Erythroblast (primary cell): ENCODE results near the gene KCNMA1.

ENCODE experiments used
- DNase-seq, 2 experiments: peaks; one replicate each; lab custom pipeline; 2025; lab: John Stamatoyannopoulos, UW
- GATA1 ChIP-seq: IDR thresholded peaks from 2 replicates; pipeline ENCODE4 v1.6.1; 2011; ENCODE audit warnings: low read depth, mild to moderate bottlenecking, control low read depth, low read length, moderate library complexity
- POLR2A ChIP-seq: IDR thresholded peaks from 2 replicates; pipeline ENCODE4 v1.6.1; 2011; ENCODE audit warnings: mild to moderate bottlenecking, low read length

The KCNMA1 gene

DNA sequence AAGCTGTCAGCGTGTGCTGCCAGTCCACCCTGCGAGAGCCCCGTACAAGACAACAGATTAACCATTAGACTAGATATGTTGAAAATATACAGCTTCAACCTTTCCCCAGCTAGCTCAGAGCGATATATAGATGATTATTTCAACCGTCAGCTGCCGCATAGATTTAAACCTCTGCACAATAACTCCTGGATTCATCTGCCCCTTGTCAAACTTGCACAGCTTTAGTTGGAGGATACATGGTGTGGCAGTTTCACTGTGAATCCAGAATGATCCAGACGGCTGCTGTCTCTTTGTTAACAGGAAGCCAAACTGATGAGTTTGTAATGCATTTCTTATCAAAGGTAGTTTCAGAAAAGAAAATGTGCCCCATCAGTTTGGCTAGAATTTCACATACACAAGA lies 659.7 kb downstream of the KCNMA1 start:
- TF ChIP-seq POLR2A (no peak), GATA1 (no peak)
- DNase-seq = no peak

DNA sequence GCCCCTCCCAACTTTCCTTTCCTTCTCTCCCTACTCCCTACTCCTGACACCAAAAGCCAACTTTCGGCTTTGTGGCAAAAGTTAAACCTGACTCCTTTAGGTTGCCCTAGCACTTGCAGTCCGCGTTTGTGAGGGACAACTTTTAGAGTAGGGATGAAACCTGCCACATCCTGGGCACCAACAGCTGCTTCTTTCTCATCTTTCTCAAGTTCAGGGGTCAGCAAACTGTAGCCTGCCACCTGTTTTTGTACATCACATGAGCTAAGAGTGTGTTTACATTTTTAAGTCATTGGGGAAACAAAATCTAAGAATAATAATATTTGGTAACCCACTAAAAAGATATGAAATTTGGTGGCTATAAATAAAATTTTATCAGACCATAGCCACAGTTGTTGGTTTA lies 660.6 kb downstream of the KCNMA1 start:
- no peak for DNase-seq
- TF ChIP-seq POLR2A = no peak
- TF ChIP-seq GATA1 = no peak

GRCh38 chr10:76976142-76976541 lies 661.5 kb downstream of the KCNMA1 start:
- DNase-seq = no peak

DNA sequence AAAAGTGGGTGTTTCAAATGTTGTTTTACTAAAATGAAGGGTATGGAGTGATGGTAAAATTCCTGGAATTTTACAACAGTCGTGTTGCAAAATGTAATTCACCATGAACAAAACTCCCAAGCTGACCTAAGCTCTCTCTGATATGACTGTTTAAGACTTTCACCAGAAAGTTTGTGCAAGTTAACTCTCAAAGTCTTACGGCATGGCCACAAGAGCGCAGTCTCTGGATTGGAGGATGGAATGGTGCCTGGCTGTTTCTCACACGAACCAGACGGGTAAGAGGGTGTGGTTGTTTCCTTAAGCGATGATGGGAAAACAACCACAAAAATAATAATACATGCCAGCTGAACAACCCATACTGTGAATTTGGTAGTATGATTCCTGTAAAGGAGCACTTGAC lies 662.5 kb downstream of the KCNMA1 start:
- DNase-seq = no peak
- TF ChIP-seq POLR2A (no peak), GATA1 (no peak)

More at GRCh38 chr10:76976142-76976541, 661.5 kb downstream of the KCNMA1 start:
- TF ChIP-seq POLR2A (no peak), GATA1 (no peak)

GRCh38 chr10:76974017-76974691 lies 663.5 kb downstream of the KCNMA1 start:
- no peak for DNase-seq
- TF ChIP-seq POLR2A (no peak), GATA1 (no peak)

DNA sequence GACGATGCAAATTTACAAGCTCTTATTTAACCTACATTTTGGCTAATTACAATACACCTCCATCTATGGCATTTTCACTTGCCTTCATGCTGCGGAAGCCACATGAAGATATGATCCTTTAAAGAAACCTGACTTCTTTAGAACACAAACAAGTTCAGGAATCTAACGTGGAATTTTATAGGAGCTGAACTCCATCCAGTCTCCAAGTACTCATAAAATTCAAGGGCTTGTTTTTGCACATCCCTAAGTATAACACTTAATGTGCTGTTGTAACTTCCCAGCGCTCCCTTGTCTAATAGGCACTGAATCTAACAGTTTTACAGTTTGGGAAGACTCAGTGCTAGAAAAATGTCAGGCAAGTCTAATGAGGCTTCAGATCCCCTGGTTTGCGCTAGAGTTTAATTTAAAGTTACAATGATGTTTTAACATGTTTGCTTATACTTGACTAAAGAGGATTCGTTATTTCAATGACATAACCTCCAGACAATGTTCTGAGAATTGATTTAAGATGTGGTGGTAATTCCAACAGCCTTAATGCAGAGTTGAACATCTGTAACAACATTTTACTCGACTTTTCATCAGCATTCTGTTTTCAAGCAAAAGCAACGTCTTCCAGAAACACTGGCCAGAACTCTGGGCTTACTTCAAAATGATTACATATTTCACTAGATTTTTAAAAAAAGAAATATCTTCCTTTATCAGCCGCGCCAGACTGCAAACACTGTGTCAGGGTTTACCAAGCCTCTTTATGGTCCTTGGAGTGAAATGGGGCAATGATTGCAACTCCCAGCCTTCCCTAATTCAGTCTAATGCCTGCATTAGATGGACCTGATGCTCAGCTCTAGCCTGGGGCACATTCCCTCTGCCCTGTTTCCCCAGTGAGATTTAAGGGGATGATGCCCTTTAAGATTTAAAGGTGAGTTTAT lies 664.3 kb downstream of the KCNMA1 start:
- DNase-seq = no peak
- TF ChIP-seq GATA1 (no peak), POLR2A (no peak)

DNA sequence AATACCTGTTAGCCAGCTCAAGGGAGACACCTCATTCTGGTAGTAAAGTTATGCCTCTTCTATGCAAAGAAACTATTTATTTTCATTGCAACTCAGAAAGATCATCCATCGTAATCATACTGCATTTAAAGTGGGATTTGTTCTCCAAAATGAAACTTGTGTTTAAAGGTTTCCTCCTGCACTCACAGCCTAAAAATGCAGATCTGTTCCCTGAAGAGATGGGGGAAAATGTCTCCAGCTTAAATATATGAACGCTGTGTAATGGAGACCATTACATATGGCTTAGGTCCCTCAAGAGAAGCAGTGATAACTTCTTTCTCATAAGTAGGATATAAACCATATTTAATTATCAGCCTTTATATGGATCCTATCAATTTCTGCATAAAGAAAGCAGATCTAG lies 665.1 kb downstream of the KCNMA1 start:
- TF ChIP-seq POLR2A = no peak
- TF ChIP-seq GATA1 = no peak

GRCh38 chr10:76971547-76972170 lies 665.9 kb downstream of the KCNMA1 start:
- TF ChIP-seq POLR2A (no peak), GATA1 (no peak)
- DNase-seq = no peak

More for the DNA sequence above, 665.1 kb downstream of the KCNMA1 start:
- DNase-seq = no peak

GRCh38 chr10:76970711-76971519 lies 666.7 kb downstream of the KCNMA1 start:
- TF ChIP-seq POLR2A (no peak), GATA1 (no peak)
- no peak for DNase-seq

DNA sequence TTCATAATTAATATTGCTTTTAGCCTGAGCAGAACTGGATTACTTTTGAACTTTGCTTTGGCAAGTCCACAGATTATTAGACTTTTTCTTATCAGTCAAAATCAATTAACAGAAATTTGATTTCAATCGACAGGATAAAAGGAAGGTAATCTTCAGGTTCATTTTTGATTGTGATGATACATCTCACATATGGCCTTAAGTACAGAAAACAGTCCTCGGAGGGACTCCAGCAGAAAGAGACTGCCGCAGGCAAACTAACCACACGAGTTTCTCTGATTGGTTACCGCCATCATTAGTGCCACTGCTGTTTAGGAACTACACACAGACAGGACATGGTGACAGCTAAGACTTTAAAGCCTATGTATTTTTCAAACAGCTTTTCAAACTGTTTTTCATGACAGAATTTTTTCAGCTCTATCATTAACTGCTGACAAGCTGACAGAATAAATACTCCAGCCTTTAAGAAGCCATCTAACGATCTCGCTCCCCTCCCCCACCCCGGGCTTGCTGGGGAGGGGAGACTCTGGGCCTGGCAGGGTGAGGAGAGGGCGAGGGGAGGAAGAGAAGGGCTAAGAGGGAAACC lies 668.2 kb downstream of the KCNMA1 start:
- DNase-seq = no peak
- no peak for TF ChIP-seq GATA1
- no peak for TF ChIP-seq POLR2A

GRCh38 chr10:76968483-76968882 lies 669.1 kb downstream of the KCNMA1 start:
- TF ChIP-seq GATA1 (no peak), POLR2A (no peak)
- DNase-seq = no peak

GRCh38 chr10:76962851-76963250 lies 674.8 kb downstream of the KCNMA1 start:
- no peak for DNase-seq

GRCh38 chr10:76961841-76962240 lies 675.8 kb downstream of the KCNMA1 start:
- no peak for TF ChIP-seq GATA1
- no peak for TF ChIP-seq POLR2A
- DNase-seq = no peak

More at GRCh38 chr10:76962851-76963250, 674.8 kb downstream of the KCNMA1 start:
- TF ChIP-seq GATA1 (no peak), POLR2A (no peak)
